Retinal pigment epithelial cell (primary cell): ENCODE data around the gene CALD1.

Experiments used
- DNase-seq: peaks from one replicate; pipeline ENCODE4 v3.0.0-alpha.2; 2010; ENCODE audit warnings: low read depth
- H3K4me3 ChIP-seq: 2 replicates; pipeline ENCODE4 v1.5.1; 2011; ENCODE audit warnings: mild to moderate bottlenecking, low read length, control low read depth, moderate library complexity
- TF ChIP-seq, protein P1 (sequence below): conservative IDR thresholded peaks from 2 replicates; pipeline ENCODE4 v1.5.1; 2011; ENCODE audit warnings: low read depth, low read length, control low read depth, inconsistent platforms

Gene CALD1

GRCh38 chr7:134896073-134896472 lies 116.6 kb downstream of the CALD1 start:
- TF ChIP-seq, protein P1, sequence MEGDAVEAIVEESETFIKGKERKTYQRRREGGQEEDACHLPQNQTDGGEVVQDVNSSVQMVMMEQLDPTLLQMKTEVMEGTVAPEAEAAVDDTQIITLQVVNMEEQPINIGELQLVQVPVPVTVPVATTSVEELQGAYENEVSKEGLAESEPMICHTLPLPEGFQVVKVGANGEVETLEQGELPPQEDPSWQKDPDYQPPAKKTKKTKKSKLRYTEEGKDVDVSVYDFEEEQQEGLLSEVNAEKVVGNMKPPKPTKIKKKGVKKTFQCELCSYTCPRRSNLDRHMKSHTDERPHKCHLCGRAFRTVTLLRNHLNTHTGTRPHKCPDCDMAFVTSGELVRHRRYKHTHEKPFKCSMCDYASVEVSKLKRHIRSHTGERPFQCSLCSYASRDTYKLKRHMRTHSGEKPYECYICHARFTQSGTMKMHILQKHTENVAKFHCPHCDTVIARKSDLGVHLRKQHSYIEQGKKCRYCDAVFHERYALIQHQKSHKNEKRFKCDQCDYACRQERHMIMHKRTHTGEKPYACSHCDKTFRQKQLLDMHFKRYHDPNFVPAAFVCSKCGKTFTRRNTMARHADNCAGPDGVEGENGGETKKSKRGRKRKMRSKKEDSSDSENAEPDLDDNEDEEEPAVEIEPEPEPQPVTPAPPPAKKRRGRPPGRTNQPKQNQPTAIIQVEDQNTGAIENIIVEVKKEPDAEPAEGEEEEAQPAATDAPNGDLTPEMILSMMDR, result no peak
- no peak for DNase-seq
- no peak overlapping the region for H3K4me3 ChIP-seq

DNA sequence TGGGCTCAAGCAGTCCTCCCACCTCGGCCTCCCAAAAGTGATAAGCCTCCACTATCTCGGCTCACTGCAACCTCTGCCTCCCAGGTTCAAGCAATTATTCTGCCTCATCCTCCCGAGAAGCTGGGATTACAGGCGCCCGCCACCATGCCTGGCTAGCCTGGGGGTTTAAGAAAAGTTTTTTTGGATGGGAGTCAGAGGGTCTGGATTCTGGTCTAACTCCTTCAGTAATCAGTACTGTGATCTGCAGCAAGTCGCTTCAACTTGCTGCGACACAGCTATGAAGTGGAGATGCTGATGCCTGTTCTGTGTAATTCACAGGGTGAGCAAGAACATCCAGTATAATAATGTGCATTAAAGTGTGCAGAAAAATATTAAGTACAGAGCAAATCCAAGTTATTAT lies 118.5 kb downstream of the CALD1 start:
- no peak overlapping the region for H3K4me3 ChIP-seq
- TF ChIP-seq, protein P1, result no peak
- DNase-seq, result no peak

- no peak overlapping the region for H3K4me3 ChIP-seq
- TF ChIP-seq, protein P1, result no peak
- DNase-seq, result no peak
Observed at GRCh38 chr7:134899729-134900128, 120.3 kb downstream of the CALD1 start.

- DNase-seq, result no peak
- TF ChIP-seq, protein P1, result no peak
- no peak overlapping the region for H3K4me3 ChIP-seq
Observed at GRCh38 chr7:134900166-134900982, 120.9 kb downstream of the CALD1 start.

GRCh38 chr7:134901389-134902020 lies 122.1 kb downstream of the CALD1 start:
- no peak for DNase-seq
- TF ChIP-seq, protein P1, result no peak
- H3K4me3 ChIP-seq, result no peak overlapping the region

- no peak overlapping the region for H3K4me3 ChIP-seq
- TF ChIP-seq, protein P1, result no peak
- DNase-seq, result no peak
Observed at GRCh38 chr7:134902058-134902457, 122.6 kb downstream of the CALD1 start.
